ENCODE measurements around the gene GNAL.

The GNAL gene

DNA sequence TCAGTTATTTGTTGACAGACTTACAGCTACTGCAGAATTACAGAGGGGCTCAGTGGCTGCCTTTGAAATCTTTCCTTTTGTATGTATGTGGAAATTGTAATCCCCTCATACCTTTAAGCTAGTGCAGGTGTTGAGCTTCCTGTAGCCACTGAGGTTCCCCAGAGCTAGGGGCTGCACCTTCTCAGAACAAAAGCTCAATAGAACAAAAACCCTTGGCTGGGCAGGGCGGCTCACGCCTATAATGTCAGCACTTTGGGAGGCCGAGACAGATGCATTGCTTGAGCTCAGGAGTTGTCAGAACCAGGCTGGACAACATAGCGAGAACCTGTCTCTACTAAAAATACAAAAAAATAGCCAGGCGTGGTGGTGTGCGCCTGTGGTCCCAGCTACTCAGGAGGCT is 120.8 kb downstream of the GNAL start:
- DNase-seq (ENCODE audit: low spot score), result no peak
- POLR2A ChIA-PET (ENCODE audit: low non-redundant PET), result no interaction called here
- CTCF ChIA-PET, result interaction anchor here (1.2 kb wide), 1 partner anchor 10 kb away, joined by 3 read pairs; no protein-coding TSS in a partner anchor
- H3K27ac ChIP-seq, result no peak overlapping the region
- no peak for TF ChIP-seq CTCF (conservative IDR thresholded peaks at IDR 0.05; ENCODE audit: low read depth)

DNA sequence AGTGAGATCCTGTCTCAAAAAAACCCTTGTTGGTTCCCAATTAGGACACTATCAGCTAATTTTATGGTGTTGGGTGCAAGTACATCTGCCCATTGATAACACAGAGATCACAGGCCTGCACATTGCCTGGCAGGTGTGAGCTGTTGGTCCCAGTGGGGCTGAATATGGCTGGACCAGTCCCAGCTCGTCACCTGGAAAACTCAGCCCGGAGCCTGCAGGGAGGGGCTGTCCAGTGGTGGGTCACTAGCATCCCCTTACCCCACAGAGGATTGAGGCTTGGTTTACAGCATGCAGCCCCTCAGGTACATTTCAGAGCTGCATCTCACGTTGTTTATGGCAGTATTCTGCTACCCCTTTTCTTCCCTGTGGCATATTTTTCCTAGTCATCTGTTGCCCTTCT is 121.3 kb downstream of the GNAL start:
- H3K27ac ChIP-seq, result no peak overlapping the region
- ChIA-PET POLR2A (ENCODE audit: low non-redundant PET) (no interaction called here), CTCF (interaction anchor here (1.2 kb wide), 1 partner anchor 9 kb away, joined by 3 read pairs; no protein-coding TSS in a partner anchor)
- no peak for TF ChIP-seq CTCF (conservative IDR thresholded peaks at IDR 0.05; ENCODE audit: low read depth)
- DNase-seq (ENCODE audit: low spot score), result no peak

DNA sequence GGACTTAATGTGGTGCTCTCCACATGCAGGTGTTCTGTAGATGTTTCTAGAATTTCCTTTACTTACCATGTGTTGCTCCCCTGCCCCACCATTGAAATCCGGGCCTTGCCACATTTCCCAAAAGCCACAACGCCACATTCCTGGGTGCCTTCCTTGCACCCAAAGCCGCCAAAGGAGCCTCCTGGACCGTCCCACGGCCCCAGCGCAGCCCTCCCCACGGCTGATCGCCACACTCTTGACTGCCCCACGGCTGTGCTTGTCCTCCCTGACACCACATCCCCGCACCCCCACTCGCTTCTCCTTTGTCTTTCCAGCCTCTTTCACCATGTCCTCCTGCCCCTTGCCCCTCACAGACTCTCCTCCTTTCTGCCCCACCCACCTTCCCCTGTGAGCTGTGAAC is 121.9 kb downstream of the GNAL start:
- H3K27ac ChIP-seq, result no peak overlapping the region
- CTCF ChIA-PET, result interaction anchor here (1.2 kb wide), 1 partner anchor 9 kb away, joined by 3 read pairs; no protein-coding TSS in a partner anchor
- POLR2A ChIA-PET (ENCODE audit: low non-redundant PET), result no interaction called here
- no peak for DNase-seq (ENCODE audit: low spot score)
- no peak for TF ChIP-seq CTCF (conservative IDR thresholded peaks at IDR 0.05; ENCODE audit: low read depth)

- no peak overlapping the region for H3K27ac ChIP-seq
- CTCF ChIA-PET, result interaction anchor here (0.7 kb wide), 1 partner anchor 10 kb away, joined by 4 read pairs; no protein-coding TSS in a partner anchor
- POLR2A ChIA-PET (ENCODE audit: low non-redundant PET), result no interaction called here
- TF ChIP-seq CTCF (conservative IDR thresholded peaks at IDR 0.05; ENCODE audit: low read depth), result no peak
- DNase-seq (ENCODE audit: low spot score), result no peak
Measured at GRCh38 chr18:11817229-11817628, 128.2 kb downstream of the GNAL start.

DNA sequence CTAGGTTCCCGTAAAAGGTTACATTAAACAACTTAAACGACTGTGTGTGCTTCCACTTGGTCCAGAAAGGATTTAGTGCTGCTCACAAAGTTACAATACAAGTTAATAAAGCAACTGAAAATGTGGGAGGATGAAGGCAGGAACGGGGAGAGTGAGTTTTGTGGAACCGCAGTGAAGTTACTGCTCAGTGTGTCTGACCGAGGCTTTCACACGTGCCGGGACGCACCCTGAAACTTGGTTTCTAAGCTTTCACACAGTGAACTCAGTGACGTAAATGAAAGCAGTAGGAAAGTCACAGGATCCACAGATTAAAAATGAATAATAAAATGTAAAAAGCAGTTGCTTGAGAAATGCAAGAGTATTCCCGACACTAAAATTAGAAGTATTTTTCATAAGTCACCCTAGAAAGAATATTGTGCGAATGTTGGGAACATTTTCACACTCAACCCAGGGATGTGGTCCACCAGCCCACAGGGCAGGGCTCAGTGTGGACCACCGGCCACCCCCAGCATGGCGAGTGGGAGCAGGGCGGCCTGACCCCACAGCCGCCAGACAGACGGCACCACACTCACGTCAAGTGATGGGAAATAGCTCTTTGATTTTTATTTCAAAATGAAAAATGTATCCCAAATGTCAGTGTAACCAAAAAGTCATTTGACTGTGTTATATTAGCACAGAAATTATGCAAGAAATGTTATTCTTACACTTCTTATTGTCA is 129.6 kb downstream of the GNAL start:
- ChIA-PET CTCF (interaction anchor here (0.7 kb wide), 2 partner anchors 56 to 79 kb away, joined by 3 to 4 read pairs; no protein-coding TSS in a partner anchor), POLR2A (ENCODE audit: low non-redundant PET) (no interaction called here)
- no peak for DNase-seq (ENCODE audit: low spot score)
- no peak overlapping the region for H3K27ac ChIP-seq
- TF ChIP-seq CTCF (conservative IDR thresholded peaks at IDR 0.05; ENCODE audit: low read depth), result no peak

GRCh38 chr18:11819938-11820337 is 130.9 kb downstream of the GNAL start:
- CTCF ChIA-PET, result interaction anchor here (1.4 kb wide), 1 partner anchor 10 kb away, joined by 3 read pairs; no protein-coding TSS in a partner anchor
- TF ChIP-seq CTCF (conservative IDR thresholded peaks at IDR 0.05; ENCODE audit: low read depth), result no peak
- H3K27ac ChIP-seq, result no peak overlapping the region
- POLR2A ChIA-PET (ENCODE audit: low non-redundant PET), result no interaction called here
- no peak for DNase-seq (ENCODE audit: low spot score)

Measured in RWPE1 (cell line).